CD4-positive, alpha-beta T cell treated with Interferon gamma for 1 hour (primary cell): ENCODE measurements around the gene IL31.
A peak's percentile ranks its signal among the peaks of the same experiment; 100 is the strongest.
"Not testable (repeated sequence)": the region's sequence is repeated elsewhere in the genome, so short reads cannot be mapped to it uniquely, and the experiment has no call there.

Source experiments
- DNase-seq: peaks from one replicate; pipeline ENCODE4 v3.0.0-alpha.2; 2020

Gene IL31

DNA sequence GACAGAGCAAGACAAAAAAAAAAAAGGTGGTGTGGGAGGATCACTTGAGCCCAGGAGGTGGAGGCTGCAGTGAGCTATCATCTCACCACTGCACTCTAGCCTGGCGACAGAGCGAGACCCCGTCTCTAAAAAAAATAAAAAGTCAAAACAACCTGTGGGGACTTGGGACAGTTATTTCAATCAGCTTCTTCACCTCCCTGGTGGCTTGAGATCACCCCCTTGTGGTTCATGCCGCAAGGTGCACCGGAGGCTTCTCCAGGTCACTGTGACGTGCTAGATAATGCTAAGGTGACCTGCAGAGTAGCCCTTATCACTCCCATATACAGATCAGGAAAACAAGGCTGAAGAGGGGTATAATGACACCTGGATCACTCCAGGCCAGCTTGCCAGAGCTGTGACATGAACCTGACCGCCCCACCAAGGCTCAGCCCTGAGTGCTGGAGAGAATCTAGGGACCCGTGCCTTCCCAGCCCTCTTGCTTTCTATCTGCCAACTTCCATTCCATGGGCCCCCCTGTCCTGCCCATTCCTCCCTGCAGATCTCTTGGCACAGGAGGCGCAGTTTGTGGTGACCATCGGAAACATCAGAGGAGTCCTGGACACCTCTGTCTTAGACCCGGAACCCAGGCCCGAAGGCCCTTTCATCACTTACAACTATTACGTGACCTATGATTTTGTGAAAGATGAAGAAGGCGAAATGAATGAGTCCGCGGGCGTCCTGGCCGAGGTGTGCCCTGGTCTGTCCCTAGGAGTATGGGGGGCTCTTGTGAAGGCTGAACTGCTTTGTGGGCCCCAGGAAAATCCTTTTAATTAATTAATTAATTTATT, 17.0 kb upstream of the IL31 start:
- peak; percentile 65 for DNase-seq

DNA sequence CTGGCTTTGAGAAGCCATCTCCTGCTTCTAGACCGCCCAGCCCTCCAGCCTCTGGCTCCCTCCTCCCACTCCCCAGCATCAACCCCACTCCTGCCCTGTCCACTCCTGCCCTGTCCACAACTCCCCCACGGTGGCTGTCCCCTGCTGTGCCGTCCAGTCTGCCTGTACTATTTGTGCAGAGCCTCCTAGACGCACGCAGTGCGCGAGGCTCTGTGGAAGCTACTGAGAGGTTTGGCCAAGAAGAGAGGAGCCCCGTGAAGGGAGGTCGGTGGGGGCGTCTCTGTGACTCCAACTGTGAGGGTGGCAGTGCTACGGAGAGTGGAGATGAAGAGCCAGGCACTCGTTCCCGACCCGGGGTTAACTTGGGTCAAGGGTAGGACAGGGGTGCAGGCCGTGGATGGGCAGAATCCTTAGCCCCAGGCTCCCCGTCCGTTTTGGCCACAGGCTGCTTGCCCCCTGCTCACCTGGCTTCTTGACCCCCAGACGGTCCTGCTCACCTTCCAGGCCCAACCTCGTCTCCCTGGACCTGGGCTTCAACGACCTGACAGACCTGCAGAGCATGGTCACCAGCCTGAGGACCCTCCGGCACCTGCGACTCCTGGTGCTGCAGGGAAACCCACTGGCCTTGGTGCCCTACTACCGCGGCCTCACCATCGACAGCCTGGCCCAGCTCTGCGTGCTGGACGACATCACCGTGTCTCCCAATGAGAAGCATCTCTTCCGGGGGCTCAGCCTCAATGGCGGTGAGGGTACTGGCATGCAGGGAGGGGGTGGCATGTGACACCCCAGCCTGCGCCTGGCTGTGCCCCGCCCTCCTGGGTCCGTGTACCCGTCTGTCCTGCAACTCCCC, 15.8 kb upstream of the IL31 start:
- DNase-seq, result no peak

DNA sequence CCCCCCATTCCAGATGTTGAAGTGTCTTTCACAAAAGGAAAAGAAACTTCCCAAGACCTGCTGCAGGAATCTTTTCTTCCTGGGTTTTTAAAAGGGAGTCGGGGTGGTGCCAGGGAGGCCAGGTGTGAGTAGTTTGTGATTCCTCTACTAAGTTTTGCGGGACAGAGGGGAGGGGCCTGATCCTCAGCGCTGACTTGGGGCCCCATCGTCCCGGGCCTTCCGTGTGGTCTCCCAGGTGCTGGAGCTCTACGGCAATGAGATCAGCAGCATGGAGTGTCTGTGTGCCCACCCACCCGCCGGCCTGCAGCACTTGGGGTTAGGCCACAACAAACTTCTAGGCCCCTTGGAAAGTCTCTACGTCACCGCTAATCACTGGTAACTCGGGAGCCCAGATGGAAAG, 13.4 kb upstream of the IL31 start:
- DNase-seq, result no peak

DNA sequence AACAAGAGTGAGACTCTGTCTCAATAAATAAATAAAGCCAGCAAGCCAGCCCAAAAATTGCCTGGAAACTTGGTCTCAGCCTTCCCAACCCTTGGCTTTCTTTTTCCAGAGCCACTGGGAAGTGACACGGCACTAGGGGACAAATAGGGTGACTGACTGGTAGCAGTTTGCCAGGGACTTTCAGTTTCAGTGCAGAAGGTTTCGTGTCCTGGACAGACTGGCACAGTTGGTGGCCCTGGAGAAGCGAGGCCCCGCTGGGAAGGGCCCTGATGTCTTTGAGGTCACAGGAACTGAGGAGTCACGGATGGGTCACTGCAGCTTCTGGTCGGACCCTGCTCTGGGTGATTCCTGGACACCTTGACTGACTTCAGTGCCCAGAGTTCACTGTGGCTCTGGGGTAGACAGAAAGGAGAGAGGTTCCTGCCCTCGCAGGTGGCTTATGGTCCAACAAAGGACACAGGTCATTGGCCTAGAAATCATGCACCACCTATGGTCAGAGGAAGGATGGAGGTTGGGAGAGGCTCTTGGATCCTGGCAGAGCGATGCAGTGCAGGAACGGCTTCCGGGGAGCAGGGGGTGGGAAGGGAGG, 11.6 kb upstream of the IL31 start:
- DNase-seq, result no peak

DNA sequence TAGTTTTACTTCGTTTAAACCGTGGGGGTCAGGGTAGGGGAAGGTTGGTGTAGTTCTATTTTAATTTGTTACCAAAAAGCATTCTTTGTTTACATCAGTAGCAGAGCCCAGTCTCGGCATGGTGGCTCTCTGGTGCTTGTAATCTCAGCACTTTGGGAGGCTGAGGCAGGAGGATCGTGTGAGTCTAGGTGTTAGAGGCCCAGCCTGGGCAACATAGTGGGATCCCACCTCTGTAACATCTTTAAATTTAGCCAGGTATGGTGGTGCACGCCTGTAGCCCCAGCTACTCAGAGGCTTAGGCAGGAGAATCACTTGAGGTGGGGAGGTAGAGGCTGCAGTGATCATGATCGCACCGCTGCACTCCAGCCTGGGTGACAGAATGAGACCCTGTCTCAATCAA, 11.1 kb upstream of the IL31 start:
- no peak for DNase-seq

DNA sequence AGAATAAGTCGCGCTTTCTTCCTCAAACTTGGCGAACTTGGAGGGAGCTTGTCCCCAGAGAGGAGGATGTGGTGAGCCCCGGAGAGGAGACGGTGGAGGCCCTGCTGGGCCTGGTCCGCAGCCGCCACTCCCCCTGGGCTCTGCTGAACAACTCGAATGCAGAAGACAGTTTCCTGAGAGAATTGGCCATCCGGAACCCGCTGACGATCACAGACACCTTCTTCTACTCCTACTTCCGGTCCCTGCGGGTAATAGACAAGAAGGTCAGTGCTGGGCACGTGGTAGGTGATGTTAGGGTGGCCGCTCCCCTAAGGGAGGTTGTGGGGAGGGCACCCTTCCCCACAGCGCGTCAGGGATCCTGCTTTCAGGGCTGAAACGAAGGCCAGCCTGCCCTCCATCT, 10.5 kb upstream of the IL31 start:
- DNase-seq, result peak; percentile 29

DNA sequence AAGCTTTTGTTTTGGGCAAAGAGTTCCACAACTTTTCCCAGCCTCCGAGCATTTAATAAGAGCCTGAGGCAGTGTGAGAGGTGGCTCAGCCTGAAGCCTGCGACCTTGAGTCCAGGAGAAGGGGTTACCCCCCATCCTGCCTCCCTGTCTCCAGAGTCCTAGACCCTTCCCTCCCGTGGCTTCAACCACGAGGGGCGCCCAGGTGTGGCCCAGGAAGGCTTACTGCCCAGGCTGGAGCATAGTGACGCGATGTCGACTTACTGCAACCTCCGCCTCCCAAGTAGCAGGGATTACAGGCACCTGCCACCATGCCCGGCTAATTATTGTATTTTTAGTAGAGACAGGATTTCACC, 9.5 kb upstream of the IL31 start:
- DNase-seq, result no peak

DNA sequence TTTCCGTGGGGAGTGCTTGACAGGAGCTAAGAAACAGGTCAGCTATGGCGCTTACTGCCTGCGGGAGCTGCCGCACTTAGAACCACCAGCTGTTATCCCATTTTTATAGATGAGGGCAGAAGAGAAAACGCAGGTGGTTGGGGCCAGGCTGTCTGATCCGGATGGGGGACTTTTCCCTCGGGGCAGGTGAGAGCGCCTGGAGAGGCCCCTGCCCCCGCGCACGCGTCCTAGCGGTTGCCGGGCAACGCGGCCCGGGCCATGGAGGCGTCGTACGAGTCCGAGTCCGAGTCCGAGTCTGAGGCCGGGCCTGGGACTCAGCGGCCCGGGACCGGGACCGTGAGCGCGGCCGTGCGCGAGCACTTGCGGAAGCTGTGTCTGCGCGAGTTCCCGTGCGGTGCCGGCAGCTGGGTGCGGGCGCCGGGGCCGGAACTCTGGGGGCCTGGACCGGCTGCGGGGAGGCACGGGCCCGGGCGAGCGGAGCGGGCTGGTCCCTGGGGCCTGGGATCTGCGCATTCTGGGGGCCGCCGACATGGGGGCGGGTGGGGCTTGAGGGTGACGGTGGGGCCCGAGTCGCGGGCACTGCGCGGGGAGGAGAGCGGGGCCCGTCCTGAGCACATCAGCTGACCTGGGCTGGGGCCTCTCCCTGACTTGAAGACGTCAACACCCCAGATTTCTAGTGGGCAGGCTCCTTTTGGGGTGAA, 9.0 kb upstream of the IL31 start, which contains the start of gene LRRC43:
LRRC43 (plus strand) TSS at position 237 of the 701 bp plus-strand sequence; CDS start at position 259, 22 bp downstream.
- DNase-seq, result peak; percentile 18

DNA sequence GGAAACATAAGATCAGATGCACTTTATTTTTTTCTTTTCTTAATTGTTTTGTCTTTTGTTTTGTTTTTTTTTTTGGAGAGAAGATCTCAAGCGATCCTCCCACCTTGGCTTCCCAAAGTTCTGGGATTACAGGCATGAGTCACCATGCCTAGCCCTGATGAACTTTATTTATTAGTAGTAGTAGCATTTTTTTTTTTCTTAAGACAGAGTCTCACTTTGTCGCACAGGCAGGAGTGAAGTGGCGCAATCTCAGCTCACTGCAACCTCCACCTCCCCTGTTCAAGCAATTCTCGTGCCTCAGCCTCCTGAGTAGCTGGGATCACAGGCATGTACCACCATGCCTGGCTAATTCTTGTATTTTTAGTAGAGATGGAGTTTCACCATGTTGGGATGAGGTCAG, 2.5 kb upstream of the IL31 start:
- not testable (repeated sequence) for DNase-seq

DNA sequence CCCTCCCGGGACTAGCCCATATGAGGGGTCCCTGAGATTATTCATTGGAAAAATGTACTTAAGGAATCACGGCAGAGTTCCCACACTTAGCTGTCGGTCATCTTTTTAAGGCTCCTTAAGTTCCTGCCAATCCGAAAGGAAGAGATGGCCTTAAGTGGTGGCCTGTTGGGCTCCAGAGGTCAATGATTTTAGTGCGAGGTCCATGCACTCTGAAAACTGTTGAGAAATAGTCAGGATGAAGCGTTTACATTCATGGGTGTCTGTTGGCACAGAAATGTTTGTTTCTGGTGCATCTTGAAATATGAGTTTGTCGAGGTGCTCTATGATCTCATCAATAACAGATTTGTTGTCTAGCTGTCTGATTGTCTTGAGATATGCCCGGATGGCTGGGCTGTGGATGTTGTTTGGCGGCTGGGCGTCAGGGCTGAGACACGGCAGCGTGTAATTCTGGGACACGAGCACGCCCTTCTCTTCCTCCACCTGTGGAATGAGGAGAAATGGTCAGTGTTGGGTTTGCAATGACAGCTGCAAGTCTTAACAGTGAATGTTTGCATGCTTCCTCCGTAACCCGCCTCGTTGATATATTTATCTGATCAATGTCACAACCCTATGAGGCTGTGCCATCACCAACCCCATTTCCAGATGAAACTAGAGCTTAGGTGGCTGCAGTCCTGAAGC, 1.6 kb downstream of the IL31 start:
- DNase-seq, result no peak

DNA sequence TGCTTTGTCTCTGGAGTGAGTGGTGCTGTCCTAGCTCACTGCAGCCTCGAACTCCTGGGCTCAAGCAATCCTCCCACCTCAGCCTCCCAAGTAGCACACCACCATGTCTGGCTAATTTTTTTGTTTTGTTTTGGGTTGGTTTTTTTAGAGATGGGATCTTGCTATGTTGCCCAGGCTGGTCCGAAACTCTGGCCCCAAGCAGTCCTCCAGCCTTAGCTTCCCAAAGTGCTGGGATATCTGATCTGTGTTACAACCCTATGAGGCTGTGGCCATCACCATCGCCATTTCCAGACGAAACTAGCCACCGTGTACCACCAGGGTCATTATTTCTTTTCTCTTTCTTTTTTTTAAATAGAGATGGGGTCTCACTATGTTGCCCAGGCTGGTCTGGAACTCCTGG, 2.6 kb downstream of the IL31 start:
- DNase-seq, result no peak

DNA sequence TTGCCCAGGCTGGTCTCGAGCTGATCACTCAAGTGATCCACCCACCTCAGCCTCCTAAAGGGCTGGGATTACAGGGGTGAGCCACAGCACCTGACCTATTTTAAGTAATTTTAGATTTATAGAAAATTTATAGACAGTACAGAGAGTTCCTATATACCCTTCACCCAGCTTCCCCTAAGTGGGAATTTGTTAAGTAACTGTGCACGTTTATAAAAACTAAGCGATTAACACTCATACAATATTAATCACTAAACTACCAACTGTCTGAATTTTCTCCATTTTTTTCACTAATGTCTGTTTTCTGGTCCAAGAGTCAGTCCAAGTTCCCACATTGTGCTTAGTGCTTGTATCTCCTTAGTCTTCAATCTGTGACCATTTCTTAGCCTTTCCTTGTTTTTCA, 5.5 kb downstream of the IL31 start:
- DNase-seq, result no peak

DNA sequence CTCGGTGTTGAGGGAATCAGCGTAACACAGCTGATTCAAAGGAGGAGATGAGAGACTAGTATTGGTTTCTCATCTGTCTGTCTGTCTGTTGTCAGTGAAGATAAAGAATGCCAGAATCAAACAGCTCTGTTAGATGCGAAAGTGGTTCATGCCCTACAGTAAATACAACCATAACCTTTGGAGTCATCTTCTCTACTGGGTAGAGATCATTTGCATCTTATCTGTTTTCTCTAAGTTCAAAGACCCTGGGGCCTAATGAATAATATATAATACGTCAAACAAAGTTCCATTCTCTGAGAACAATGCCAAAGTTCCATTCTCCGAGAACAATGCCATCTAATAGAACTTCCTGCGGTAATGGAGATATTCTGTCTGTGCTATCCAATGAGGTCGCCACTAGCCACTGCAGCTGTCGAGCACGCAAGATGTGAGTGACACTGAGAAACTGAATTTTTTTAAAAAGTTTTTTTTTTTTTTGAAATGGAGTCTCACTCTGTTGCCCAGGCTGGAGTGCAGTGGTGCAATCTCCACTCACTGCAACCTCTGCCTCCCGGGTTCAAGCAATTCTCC, 6.6 kb downstream of the IL31 start:
- DNase-seq, result no peak

DNA sequence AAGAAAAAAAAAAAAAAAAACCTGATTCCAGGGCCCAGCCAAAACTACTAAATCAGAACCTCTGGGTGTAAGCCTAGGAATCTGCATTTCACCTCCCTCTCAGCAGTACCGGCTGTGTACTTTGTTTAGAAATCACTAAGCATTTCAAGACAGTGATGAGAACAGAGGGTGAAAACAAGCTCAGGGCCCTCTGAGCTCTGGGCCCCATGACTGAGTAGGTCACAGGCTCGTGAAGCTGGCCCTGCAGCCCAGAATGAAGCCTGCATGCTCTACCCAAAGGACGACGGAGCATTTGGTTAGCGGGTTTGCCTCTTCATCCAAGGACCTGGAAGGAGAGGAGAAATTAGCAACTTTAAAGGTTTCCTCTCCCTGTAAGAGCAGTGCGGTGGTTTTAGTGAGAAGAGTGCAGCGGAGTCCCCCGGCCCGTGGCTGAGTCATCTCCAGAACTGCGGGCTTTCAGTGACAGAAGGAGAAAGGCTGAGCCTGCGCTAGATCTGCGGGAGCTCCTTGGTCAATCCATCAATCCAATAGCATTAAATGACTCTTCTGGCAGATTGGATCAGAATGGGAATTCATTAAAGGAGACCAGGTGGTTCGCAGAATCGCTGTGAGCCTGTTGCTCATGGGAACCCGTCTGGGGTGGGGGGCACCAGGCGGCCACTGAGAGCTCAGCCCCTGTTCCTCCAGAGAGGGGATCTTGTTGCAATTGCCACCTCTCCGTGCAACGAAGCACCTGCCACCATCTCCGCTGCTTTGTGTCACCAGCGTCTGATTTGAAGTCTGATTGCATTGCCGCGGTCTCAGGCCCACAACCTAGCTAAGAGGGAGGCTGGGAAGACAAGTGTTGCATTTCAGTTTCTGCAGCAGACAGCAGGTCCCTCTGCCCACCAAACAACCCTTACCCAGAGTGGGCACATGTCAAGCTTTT, 7.3 kb downstream of the IL31 start:
- no peak for DNase-seq

DNA sequence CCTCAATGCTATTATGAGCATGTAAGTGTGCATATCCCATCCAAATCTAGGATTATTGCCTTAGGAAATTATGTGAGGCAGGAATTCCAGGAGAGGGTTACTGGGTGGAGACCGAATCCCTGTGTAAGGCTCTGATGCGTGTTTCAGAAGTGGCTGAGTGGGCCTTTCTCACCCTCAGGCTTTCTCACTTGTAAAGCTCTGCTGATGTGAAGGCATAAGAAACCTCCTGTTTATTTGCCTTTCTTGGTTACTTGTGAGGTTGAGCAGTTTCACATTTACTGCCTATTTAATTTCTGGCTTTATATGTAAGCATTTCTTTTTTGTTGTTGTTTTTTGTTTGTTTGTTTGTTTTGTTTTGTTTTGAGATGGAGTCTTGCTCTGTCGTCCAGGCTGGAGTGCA, 11.0 kb downstream of the IL31 start:
- DNase-seq, result no peak

DNA sequence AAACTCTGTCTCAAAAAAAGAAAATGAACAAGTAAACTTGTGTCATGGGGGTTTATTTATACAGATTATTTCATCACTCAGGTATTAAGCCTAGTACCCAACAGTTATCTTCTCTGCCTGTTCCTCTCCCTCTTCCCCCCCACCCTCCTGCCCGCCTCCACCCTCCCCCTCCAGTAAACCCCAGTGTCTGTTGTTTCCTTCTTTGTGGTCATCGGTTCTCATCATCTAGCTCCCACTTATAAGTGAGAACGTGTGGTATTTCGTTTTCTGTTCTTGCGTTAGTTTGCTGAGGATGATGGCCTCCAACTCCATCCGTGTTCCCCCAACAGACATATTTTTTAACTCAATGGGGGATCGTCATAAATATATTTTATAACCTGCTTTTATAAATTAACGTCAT, 12.3 kb downstream of the IL31 start:
- peak; percentile 21 for DNase-seq

DNA sequence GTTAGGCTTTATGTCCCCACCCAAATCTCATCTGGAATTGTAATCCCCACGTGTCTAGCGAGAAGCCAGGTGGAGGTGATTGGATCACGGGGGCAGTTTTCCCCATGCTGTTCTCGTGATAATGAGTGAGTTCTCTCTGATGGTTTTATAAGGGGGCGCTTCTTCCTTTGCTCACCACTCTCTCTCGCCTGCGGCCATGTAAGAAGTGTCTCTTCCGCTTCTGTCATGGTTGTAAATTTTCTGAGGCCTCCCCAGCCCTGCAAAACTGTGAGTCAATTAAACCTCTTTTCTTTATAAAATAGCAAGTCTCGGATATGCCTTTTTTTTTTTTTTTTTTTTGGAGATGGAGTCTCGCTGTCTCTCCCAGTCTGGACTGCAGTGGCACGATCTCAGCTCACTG, 13.3 kb downstream of the IL31 start:
- no peak for DNase-seq

DNA sequence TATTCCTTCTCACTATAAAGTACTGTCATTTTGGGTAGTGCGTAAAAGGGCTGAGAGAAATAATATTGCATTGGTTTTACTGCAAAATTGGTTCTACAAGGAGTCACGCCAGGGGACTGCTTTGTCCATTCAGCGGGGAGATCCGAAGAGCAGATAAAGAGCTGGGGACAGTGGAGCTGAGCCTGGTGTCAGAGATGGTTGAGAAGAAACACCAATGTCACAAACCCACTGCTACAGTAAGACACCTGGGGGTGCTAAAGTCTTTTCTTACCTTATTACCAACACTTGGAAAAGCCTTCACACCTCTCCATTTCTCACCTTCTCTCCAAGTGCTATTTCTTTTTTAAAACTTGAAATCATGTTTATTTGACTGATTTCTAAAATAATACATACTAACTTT, 14.1 kb downstream of the IL31 start:
- no peak for DNase-seq

DNA sequence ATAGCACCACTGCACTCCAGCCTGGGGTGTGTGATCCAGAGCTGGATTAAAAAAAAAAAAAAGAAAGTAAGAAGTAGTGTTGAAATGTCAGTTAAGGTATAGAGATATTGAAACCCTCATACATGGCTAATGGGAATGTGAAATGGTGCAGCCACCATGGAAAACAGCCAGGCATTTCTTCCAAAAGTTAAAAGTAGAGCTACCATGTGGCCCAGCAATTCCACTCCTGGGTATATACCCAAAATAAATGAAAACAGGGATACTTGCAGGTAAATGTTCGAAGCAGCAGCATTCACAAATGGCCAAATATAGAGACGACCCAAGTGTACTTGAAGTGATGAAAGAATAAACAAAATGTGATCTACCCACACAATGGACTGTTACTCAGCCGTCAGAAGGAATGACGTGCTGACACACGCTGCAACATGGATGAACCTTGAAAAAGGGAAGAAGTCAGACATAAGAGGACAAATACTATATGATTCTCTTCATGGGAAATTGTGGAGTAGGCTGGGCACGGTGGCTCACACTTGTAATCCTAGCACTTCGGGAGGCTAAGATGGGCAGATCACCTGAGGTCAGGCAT, 15.2 kb downstream of the IL31 start:
- no peak for DNase-seq

DNA sequence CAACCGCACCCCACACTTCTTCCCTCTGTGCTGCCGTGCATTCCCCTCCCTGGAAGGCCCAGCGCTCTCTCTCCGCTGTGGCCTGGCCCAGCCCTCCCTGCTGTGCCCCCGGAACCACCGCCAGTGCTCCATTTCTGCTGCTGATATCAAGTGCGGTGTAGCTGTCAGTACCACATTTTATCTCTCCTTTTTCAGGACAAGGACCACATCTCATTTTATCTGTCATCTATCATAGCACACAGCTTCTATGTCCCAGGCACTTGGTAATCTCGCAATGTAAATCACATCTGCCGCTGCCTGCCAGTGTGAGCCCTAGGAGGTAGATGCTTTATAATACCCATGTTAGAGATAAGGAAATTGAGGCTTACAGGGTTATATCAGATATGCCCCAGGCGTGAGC, 18.3 kb downstream of the IL31 start:
- DNase-seq, result no peak

DNA sequence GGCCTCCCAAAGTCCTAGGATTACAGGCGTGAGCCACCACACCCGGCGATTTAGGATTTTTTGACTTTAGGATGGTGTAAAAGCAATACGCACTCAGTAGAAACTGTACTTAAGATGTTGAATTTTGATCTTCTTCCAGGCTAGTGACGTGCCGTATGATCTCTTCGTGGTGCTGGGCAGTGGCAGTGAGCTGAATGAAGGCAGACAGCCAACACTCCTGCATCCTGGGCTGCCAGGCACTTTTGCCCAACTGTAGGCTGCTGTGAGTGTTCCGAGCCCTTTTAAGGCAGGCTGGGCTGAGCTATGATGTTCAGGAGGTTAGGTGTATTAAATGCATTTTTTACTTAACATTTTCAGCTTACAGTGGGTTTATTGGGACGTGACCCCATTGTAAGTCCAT, 21.3 kb downstream of the IL31 start:
- no peak for DNase-seq
